Mucosa of rectum (tissue), 2 donors: ENCODE data around the gene DHRS7.

ENCODE experiments used
- H3K27ac ChIP-seq, 2 donors: one replicate each; pipeline ENCODE4 v1.7.0; 2013; ENCODE audit warnings: inconsistent platforms in 2 of 2, low read depth in 2 of 2, low read length in 2 of 2
- H3K27me3 ChIP-seq, 2 donors: one replicate each; pipeline ENCODE4 v1.7.0; 2013; ENCODE audit warnings: low read length in 2 of 2; ENCODE audit not compliant: control insufficient read depth in 2 of 2, insufficient read depth in 2 of 2
- H3K36me3 ChIP-seq, 2 donors: one replicate each; pipeline ENCODE4 v1.7.0; 2013; ENCODE audit warnings: low read length in 2 of 2; ENCODE audit not compliant: control insufficient read depth in 2 of 2, insufficient read depth in 2 of 2
- H3K4me1 ChIP-seq, 2 donors: one replicate each; pipeline ENCODE4 v1.7.0; 2013; ENCODE audit warnings: low read length in 2 of 2, mild to moderate bottlenecking in 1 of 2; ENCODE audit not compliant: control insufficient read depth in 2 of 2, insufficient read depth in 2 of 2
- H3K4me3 ChIP-seq, 2 donors: one replicate each; pipeline ENCODE4 v1.7.0; 2013; ENCODE audit warnings: low read length in 2 of 2
- H3K9ac ChIP-seq, 2 donors: one replicate each; pipeline ENCODE4 v1.7.0; 2013; ENCODE audit warnings: low read length in 2 of 2, low read depth in 1 of 2, mild to moderate bottlenecking in 1 of 2
- H3K9me3 ChIP-seq, 2 donors: one replicate each; pipeline ENCODE4 v1.7.0; 2013; ENCODE audit warnings: low read length in 2 of 2; ENCODE audit not compliant: control insufficient read depth in 2 of 2
- donor health status: healthy.
- donor health status: Normal muscosa, but diverticular disease.

DHRS7 gene, protein sequence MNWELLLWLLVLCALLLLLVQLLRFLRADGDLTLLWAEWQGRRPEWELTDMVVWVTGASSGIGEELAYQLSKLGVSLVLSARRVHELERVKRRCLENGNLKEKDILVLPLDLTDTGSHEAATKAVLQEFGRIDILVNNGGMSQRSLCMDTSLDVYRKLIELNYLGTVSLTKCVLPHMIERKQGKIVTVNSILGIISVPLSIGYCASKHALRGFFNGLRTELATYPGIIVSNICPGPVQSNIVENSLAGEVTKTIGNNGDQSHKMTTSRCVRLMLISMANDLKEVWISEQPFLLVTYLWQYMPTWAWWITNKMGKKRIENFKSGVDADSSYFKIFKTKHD

DNA sequence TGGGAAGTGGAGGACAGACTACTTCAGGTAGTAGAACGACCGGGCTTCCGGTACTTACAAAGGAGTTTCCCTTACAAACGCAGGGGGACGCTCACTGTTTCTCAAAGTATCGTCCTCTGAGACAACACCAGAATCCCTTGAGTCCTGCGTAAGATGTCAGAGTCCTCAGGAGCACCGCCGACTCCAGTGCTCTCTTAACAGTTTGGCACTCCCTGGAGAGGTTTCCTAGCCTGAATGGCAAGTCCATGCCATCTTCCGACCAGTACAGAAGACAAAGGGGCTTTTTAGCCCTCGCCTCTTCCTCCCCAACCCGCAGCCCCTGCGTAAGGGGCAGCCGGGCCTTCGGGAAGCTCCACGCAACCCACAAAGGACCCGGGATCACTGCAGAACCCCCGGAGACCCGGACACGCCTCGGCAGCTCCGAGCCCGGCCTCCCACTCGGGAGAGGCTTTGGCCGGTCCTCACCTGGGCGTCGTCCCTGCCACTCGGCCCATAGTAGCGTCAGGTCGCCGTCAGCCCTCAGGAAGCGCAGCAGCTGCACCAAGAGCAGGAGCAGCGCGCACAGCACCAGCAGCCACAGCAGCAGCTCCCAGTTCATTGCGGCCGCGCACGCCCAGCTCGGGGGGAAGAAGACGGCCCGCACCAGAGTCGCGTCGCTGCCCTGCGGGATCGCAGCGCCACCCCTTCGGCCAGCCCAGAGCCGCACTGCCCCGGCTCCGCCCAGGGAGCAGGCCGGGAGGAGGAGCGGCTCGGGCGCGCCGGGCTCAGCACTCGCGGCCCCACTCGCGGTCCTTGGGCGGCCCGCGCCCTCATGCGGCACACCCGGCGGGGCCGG, at the start of gene DHRS7:
Gene DHRS7 (minus strand): TSS at position 687 of the 835 bp plus-strand sequence. CDS start 89 bp downstream, at position 598.
- Histone ChIP-seq H3K9me3 (no peaks in the 10 kb centered on the region), H3K36me3 (no peaks in the 10 kb centered on the region), H3K27me3 (no peaks in the 10 kb centered on the region), H3K4me3 (peak within 1 kb of the TSS; percentile 91 to 95), H3K27ac (peak within 1 kb of the TSS; percentile 89 to 94), H3K4me1 (peaks cover 5 to 10% of the 10 kb centered on the region in 2 donors), H3K9ac (peak within 1 kb of the TSS; percentile 96 to 98)

GRCh38 chr14:60214415-60215126, 49.4 kb upstream of the DHRS7 start:
- Histone ChIP-seq H3K4me1 (peaks cover 7 to 14% of the 10 kb centered on the region in 2 donors), H3K27ac (peak overlapping the region; percentile 45 to 54), H3K9me3 (no peaks in the 10 kb centered on the region), H3K4me3 (peak overlapping the region in 1 of 2 donors; percentile 2), H3K9ac (no peak overlapping the region), H3K27me3 (no peaks in the 10 kb centered on the region), H3K36me3 (no peaks in the 10 kb centered on the region)

GRCh38 chr14:60214003-60214402, 48.8 kb upstream of the DHRS7 start:
- H3K36me3 ChIP-seq: no peaks in the 10 kb centered on the region
- H3K4me1 ChIP-seq: peaks cover 7 to 14% of the 10 kb centered on the region in 2 donors
- H3K9me3 ChIP-seq: no peaks in the 10 kb centered on the region
- H3K27ac ChIP-seq: peak overlapping the region; percentile 45 to 54
- peak overlapping the region in 1 of 2 donors; percentile 2 for H3K4me3 ChIP-seq
- H3K9ac ChIP-seq: no peak overlapping the region
- no peaks in the 10 kb centered on the region for H3K27me3 ChIP-seq

DNA sequence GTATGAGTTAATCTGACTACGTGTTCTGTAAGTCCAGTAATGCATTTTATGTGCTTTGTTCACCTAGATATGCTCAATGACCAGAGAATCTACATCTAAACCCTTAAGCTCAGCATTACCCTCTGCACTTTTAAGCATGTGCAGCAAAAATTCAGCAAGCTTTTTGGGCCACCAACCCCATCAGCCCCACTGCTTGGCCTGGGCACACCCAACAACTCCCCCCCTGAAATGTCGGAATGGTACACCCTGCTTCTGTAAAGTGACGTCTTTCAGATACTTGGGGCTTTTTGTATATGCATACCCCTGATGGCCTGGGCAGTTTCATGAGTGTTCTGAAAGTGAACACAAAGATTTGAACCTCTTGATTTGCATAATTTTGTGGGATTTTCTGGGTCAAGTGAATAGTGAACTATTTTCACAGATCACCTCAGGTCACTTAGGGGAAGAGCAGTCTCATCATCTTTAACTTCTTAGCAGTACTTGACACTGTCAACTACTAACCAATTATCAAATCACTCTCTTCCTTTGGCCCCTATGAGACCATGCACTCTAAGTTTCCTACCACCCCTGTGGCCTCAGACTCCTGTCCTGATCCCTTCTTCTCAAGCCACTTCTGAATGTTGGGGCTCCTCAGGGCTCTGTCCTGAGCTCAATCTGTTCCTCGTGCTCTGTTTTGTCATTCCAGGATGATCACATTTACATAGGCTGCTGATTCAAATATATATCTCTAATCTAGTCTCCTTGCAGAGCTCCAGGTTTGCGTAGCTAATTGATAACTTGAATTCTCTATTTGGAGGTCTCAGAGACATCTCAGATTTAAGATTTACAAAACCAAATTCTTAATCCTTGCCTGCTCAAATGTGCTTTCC, 47.5 kb upstream of the DHRS7 start:
- H3K4me3 ChIP-seq: no peak overlapping the region
- no peaks in the 10 kb centered on the region for H3K36me3 ChIP-seq
- H3K4me1 ChIP-seq: peaks cover 7 to 14% of the 10 kb centered on the region in 2 donors
- no peak overlapping the region for H3K9ac ChIP-seq
- H3K9me3 ChIP-seq: no peaks in the 10 kb centered on the region
- H3K27me3 ChIP-seq: no peaks in the 10 kb centered on the region
- no peak overlapping the region for H3K27ac ChIP-seq

DNA sequence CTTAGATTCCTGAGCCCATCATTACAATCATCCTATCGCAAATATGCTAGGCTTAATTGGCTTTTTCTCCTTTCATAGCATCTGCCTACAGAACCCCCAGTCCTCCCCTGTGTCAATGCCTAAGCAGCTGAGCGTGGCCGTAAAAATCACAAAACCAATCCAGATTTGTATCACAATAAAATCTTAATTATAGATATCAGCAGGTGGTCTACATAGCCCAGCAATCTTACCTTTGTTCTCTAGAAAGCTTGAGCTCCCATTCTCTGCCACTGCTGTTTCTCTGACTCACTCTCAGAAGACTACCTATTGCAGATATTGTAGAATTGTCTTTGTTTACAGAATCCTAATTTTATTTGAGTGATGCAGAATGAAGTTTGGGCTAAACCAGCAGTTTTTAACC, 46.0 kb upstream of the DHRS7 start:
- H3K4me1 ChIP-seq: peaks cover 6 to 14% of the 10 kb centered on the region in 2 donors
- no peak overlapping the region for H3K4me3 ChIP-seq
- no peaks in the 10 kb centered on the region for H3K9me3 ChIP-seq
- no peaks in the 10 kb centered on the region for H3K27me3 ChIP-seq
- no peak overlapping the region for H3K27ac ChIP-seq
- no peak overlapping the region for H3K9ac ChIP-seq
- no peaks in the 10 kb centered on the region for H3K36me3 ChIP-seq

DNA sequence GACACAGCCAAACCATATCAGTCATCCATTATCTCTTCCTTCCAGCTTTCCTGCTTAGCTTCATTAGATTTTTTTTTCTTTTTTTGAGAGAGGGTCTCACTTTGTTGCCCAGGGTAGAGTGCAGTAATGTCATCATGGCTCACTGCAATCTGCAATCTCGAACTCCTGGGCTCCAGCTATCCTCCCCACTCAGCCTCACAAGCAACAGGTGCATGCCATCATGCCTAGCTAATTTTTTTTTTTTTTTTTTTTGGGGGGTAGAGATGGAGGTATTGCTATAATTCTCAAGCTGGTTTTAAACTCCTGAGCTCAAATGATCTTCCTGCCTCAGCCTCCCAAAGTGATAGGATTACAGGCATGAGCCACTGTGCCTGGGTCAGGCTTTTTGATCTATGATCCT, 45.5 kb upstream of the DHRS7 start:
- no peaks in the 10 kb centered on the region for H3K36me3 ChIP-seq
- no peak overlapping the region for H3K27ac ChIP-seq
- H3K4me1 ChIP-seq: peaks cover 4 to 14% of the 10 kb centered on the region in 2 donors
- no peak overlapping the region for H3K9ac ChIP-seq
- no peak overlapping the region for H3K4me3 ChIP-seq
- no peaks in the 10 kb centered on the region for H3K27me3 ChIP-seq
- H3K9me3 ChIP-seq: no peaks in the 10 kb centered on the region

- no peaks in the 10 kb centered on the region for H3K9me3 ChIP-seq
- H3K4me3 ChIP-seq: no peak overlapping the region
- H3K4me1 ChIP-seq: peaks cover 0 to 5% of the 10 kb centered on the region in 2 donors
- H3K27me3 ChIP-seq: no peaks in the 10 kb centered on the region
- no peaks in the 10 kb centered on the region for H3K36me3 ChIP-seq
- H3K9ac ChIP-seq: no peak overlapping the region
- H3K27ac ChIP-seq: no peak overlapping the region
Observed at GRCh38 chr14:60206837-60207533, 41.8 kb upstream of the DHRS7 start.

DNA sequence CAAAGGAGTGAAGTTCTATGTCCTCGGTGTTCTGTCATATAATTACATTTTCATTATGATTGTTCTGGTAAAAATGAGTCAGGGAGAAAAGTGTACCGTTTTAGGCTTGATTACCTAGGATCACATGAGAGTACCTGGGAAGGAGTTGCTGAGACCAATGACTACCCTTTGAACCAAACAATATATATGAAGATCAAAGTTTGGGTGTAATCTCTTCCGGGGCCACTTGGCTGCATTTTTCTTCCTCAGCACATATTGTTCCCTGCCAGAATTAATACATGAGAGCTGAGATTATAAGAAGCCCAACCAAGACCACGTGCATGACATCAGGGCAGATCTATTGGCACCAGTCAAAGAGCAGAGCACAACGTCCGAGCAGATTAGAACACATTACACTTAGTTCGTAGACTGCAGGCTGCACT, 41.1 kb upstream of the DHRS7 start:
- H3K4me1 ChIP-seq: peaks cover 0 to 5% of the 10 kb centered on the region in 2 donors
- H3K9ac ChIP-seq: no peak overlapping the region
- H3K27me3 ChIP-seq: no peaks in the 10 kb centered on the region
- no peaks in the 10 kb centered on the region for H3K36me3 ChIP-seq
- H3K4me3 ChIP-seq: no peak overlapping the region
- no peak overlapping the region for H3K27ac ChIP-seq
- H3K9me3 ChIP-seq: no peaks in the 10 kb centered on the region
